ENCODE results near the gene GSX1. TPM values are rescaled to one million over a fixed set of nuclear protein-coding genes. Genes with fewer than 3 reads are reported as not detected.
"Not testable (repeated sequence)": the region's sequence is repeated elsewhere in the genome, so short reads cannot be mapped to it uniquely, and the experiment has no call there.

The GSX1 gene
- not detected in 2 replicates for total RNA-seq

GRCh38 chr13:27792393-27793218 lies at the start of gene GSX1:
Gene GSX1 (plus strand): TSS chr13:27792483. CDS start chr13:27792691, 208 bp downstream.
- DNase-seq (ENCODE audit: low read depth): peak; percentile 72
- TF ChIP-seq, protein P1, sequence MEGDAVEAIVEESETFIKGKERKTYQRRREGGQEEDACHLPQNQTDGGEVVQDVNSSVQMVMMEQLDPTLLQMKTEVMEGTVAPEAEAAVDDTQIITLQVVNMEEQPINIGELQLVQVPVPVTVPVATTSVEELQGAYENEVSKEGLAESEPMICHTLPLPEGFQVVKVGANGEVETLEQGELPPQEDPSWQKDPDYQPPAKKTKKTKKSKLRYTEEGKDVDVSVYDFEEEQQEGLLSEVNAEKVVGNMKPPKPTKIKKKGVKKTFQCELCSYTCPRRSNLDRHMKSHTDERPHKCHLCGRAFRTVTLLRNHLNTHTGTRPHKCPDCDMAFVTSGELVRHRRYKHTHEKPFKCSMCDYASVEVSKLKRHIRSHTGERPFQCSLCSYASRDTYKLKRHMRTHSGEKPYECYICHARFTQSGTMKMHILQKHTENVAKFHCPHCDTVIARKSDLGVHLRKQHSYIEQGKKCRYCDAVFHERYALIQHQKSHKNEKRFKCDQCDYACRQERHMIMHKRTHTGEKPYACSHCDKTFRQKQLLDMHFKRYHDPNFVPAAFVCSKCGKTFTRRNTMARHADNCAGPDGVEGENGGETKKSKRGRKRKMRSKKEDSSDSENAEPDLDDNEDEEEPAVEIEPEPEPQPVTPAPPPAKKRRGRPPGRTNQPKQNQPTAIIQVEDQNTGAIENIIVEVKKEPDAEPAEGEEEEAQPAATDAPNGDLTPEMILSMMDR (IDR thresholded peaks at IDR 0.05; ENCODE audit: insufficient read depth, low read depth, low read length): no peak
- no peak within 1 kb of the TSS for H3K4me3 ChIP-seq (ENCODE audit: low read depth, low read length)

DNA sequence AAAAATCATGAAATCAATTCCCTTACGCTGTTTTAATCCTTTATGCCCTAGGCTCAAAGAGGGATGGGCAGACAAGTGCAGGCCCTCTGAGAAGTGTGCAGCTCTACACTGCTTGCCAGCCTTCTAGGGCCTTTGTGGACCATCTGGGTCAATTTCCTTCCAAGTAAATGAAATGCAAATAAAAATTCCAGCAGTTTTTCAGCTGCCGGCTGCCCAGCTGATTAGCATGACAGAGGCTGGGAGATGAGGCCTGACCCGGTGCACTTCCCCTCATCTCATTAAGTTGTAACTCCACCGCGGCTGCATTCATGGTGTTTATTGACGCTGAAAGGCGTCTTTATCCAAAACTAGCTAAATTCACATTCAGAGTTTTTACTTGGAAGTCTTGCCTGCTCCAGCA lies 47.5 kb upstream of the GSX1 start:
- DNase-seq (ENCODE audit: low read depth): no peak
- H3K4me3 ChIP-seq (ENCODE audit: low read depth, low read length): no peak overlapping the region
- TF ChIP-seq, protein P1 (IDR thresholded peaks at IDR 0.05; ENCODE audit: insufficient read depth, low read depth, low read length): no peak

- TF ChIP-seq, protein P1 (IDR thresholded peaks at IDR 0.05; ENCODE audit: insufficient read depth, low read depth, low read length): no peak
- H3K4me3 ChIP-seq (ENCODE audit: low read depth, low read length): no peak overlapping the region
- DNase-seq (ENCODE audit: low read depth): no peak
Observed at GRCh38 chr13:27745301-27745700, 47.0 kb upstream of the GSX1 start.

- not testable (repeated sequence) for H3K4me3 ChIP-seq (ENCODE audit: low read depth, low read length); DNase-seq (ENCODE audit: low read depth)
Observed at GRCh38 chr13:27748143-27748542, 44.1 kb upstream of the GSX1 start.

GRCh38 chr13:27751953-27752532 lies 40.2 kb upstream of the GSX1 start:
- TF ChIP-seq, protein P1 (IDR thresholded peaks at IDR 0.05; ENCODE audit: insufficient read depth, low read depth, low read length): no peak
- H3K4me3 ChIP-seq (ENCODE audit: low read depth, low read length): no peak overlapping the region
- DNase-seq (ENCODE audit: low read depth): no peak

DNA sequence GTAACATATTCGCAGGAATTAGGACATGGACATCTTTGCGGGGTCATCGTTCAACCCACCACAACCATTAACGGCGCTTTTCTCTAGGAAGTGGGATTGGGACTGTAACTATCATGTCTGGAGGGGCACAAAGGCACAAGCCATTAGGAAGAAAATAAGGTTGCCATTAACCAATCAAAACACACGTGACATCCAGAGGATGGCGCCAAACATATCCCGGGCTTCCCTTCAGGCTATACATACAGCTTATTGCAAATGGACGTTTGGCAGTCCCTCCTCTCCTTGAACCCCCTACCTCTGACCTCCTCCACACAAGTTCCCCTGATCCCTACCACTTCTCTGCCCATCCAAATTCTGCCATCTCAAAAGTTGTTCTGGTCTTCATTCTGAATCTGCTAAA lies 26.6 kb upstream of the GSX1 start:
- TF ChIP-seq, protein P1 (IDR thresholded peaks at IDR 0.05; ENCODE audit: insufficient read depth, low read depth, low read length): no peak
- DNase-seq (ENCODE audit: low read depth): no peak
- no peak overlapping the region for H3K4me3 ChIP-seq (ENCODE audit: low read depth, low read length)

DNA sequence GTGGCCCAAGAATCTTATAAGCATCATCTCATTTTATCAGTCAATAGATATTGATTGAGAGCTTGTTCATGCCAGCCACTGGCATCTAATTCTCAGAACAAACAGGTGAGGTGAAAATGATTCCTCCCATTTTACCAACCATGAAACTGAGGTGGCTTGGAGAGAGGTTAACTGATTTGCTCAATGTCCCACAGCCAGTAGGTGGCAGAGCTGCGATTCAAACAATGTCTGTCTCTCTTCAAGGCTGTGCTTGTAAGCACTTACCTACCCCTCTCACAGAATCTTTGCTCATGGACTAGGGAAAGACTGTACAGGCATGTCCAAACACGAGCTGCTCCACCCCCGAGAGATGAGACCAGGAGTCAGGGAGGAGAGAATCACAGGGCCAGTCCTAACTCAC lies 21.5 kb upstream of the GSX1 start:
- no peak overlapping the region for H3K4me3 ChIP-seq (ENCODE audit: low read depth, low read length)
- DNase-seq (ENCODE audit: low read depth): peak; percentile 12
- TF ChIP-seq, protein P1 (IDR thresholded peaks at IDR 0.05; ENCODE audit: insufficient read depth, low read depth, low read length): peak; percentile 45
